NCI-H526 treated with DMSO at 0.1 percent for 48 hours (cell line): Measurements from ENCODE around the gene NLK.
"Not testable (repeated sequence)": the region's sequence is repeated elsewhere in the genome, so short reads cannot be mapped to it uniquely, and the experiment has no call there.

Experiments used
- DNase-seq: peaks from one replicate; lab custom pipeline; 2025; lab: John Stamatoyannopoulos, UW

The NLK gene

DNA sequence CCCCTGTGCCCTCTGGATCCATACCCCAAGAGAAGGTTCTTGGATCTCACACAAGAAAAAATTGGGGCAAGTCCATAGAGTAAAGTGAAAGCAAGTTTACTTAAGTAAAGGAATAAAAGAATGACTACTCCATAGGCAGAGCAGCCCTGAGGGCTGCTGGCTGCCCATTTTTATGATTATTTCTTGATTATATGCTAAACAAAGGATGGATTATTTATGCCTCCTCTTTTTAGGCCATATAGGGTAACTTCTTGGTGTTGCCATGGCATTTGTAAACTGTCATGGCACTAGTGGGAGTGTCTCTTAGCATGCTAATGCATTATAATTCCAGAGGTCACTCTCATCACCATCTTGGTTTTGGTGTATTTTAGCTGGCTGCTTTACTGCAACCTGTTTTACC, 70.8 kb downstream of the NLK start:
- DNase-seq = no peak

DNA sequence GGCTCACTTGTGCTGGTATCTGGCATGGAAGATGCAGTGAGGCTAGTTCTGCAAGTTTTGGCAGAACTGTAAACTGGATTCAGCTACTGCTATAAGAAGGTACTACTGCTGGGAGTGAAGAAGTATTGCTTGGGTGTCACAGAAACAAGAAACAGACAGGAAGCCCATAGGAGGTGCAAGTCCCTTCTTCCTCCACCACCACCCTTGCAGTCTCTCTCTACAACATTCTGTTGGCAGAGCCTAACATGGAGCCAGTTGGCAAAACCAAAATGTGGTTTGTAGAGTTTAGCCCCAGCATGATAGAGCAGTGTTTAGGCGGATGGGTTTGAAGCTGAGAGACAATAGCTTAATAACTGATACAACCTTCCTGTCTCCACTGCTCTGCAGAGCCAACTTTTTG, 72.6 kb downstream of the NLK start:
- no peak for DNase-seq

DNA sequence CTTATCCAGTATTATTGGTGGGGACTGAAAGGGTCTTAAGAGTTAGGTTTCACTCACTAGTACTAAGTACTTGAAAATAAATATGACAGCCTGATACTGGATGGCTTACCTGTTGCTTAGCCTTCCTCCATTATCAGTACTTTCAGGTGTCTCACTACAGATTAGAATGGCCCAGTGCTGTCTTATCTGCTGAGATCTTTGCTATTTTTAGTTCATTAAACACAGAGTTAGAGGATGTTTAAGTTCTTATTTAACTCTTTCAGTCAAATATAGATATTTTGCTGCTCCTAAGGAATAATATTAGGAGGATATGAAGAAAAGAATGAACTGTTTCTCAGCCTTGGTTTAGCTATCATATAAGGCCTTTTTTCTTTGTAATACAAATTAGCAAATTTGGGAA, 74.8 kb downstream of the NLK start:
- no peak for DNase-seq

DNA sequence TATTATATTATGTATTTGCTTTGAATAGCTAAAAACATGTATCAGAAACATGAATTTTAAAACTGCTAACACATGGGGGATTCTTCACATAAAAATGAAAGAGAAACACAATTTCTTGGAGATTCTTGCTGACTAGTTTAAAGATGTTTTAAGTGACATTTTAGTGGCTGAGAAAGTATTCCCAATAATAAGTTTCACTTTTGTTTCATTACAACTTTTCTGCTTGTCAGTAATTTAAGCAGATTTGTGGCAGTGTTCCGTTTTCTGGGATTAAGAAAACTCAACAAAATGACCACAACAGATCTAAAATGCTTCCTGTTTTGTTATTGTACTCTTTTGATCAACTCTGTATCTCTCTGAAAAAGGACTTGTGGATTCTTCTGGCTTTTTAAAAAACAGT, 75.9 kb downstream of the NLK start:
- no peak for DNase-seq

DNA sequence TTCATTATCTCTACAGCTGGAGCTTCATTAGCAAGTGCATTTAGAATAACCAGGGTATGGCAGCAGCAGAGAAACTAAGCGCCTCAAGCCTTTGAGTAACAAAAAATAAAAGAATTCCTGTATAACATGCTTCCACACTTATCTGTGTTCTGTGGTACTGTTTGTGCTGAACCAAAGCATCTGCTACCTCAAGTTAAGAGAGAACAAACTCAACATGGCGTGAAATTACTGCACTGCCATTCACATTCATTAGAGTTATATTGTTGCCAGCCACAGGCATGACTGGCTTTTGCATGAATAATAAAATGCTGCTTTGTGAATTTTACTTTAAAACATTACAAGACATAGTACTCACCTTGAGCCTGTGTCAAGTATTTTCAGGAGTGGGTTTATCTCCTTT, 76.6 kb downstream of the NLK start:
- no peak for DNase-seq

DNA sequence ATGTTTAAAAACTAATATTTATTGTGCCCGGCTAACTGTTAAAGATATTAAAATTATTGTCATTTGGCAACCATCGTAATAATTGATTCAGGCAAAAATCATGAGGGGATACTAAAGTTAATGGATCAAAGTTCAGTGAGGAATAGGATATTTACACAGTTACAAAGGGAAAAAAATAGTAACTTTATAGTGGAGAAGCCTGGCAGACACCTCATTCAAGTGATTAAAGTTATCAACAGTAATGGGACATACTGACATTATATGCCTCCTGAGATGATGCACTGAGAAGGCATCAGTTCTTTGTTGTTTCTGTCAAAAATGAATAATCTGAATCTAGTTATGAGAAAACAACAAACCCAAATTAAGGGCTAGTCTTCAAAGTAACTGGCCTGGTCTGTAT, 77.1 kb downstream of the NLK start:
- DNase-seq = no peak

DNA sequence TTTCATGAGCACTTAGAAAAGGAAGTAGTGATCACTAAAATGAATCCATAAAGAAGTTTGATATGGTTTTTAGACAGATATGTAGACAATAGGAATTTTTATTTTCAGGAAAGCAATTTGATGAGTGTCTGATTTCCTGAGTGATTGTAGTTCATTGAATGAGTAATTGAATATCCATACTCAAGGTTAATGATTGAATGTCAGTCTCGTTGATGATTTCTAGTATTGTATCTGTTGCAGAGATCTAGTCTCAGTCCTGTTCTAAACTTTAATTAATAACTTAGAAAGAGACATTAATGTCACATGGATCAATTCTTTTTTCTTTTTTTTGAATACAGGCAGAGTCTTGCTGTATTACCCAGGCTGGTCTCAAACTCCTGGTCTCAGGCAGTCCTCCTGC, 78.3 kb downstream of the NLK start:
- DNase-seq = no peak

DNA sequence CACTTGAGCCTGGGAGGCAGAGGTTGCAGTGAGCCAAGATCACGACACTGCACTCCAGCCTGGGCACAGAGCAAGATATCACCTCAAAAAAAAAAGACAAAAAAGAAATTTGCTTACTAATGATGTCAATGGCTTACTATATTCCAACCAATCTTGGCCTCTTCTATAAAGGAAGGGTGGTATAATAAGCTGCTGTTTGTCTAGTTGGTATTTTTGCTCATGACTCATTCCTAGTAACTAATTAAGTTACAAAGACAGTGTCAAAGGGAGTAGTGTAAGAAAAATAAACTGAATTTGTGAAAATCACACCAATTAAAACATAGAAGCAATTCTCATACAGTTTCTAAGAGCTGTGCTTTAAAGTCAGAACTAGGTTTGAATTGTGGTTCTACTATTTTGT, 82.5 kb downstream of the NLK start:
- no peak for DNase-seq

DNA sequence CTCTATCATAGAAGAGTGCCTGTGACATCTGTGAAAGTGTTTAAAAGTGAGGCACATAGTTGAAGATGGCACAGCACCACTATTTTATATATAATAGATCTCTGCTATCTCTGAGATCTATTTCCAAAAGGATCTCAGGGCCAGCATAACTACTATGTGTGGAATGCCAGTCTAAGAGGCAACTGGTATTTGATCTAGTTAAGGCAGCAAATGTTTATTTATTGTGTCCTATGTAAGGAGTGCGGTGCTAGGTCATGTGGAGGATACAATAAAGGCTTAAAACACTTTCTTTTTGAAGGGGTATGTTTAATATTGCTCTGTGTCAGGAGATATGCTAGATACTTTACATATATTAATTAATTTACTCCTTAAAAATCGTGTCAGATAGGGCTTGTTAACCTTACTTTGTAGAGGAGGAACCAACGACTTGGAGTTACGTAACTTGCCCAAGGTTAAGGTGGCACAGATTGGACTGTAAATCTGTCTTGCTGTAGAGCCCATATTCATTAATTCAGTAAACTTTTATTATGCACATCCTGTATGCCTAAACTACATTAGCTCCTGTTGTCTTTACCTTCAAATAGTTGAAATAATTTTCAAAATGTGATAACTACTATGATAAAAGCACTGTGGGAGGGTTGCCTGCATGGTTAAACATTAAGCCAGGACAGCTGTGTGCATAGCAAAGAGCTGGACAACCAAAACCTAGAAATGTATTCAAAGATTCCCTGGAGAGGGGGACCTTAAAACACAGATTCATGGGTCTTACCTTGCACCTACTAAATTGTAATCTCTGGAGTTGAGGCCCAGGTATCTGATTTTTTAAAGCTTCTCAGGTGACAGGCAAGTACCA, 83.3 kb downstream of the NLK start:
- DNase-seq = no peak

DNA sequence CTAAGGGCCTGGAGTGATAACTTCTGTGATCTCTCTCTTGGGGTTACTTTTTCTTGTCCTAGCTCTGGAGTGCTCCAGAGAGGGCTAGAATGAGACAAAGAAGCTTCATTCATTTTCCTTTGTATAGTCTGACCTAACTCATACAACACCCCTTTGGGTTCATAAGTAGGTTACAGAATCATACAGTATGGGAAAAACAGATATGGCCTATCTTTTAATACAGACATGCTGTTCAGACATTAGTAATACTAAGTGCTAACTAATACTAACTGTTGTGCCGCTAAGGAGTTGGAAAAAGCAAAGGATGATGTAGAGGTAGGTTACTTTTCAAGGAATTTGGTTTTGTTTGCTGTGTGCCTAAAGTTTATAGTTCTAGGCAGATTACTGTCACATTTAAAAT, 84.7 kb downstream of the NLK start:
- DNase-seq = no peak

DNA sequence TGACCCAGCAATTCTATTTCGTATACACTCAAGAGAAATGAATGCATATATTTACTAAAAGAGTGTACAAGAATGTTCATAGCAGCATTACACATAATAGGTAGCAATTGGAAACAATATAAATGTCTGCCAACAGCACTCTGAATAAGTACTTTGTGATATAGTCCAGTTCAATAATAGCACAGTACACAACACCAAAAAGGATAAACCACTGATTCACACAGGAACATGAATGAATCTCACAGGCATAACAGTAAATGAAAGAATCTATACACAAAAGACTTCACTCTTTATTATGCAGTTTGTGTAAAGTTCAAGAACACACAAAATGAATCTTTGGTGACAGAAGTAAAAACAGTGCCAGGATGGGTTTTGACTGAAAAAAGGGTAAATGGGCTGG, 86.3 kb downstream of the NLK start:
- no peak for DNase-seq

DNA sequence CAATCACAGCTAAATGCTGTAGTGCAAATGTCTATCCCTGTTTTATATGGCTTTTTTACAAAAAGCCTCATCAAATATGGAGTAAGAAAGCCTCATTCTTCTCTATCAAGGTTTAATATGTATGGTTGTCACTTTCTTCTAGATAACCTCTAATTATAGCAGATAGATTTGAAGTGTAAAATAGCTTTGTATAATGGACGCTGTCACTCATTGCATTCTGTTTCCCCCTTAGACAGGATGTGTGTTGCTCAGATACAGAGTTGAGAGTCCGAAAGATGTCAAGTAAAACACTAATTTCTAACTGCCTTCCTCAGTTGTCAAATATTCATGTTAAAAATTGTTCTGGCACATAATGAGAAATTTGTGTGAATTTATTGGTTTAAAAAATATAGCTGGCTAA, 88.0 kb downstream of the NLK start:
- no peak for DNase-seq

DNA sequence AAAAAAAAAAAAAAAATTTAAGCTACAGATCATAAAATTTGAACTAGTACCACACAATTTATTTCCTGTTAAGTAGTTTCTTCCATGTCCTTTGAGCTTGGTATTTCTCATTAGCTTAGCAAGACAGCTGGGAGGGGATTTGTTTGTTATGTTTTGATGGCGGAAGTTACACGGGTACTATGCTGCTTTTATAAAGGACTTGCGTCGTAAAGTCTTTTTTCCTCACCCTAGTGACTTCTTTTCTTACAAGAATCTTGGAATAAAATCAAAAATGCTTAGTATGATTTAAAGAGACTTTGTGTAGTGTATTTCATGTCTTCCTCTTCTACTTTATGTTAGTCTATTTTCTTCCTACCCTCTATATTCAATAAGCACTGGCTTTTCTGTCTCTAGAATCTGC, 89.1 kb downstream of the NLK start:
- DNase-seq = no peak

DNA sequence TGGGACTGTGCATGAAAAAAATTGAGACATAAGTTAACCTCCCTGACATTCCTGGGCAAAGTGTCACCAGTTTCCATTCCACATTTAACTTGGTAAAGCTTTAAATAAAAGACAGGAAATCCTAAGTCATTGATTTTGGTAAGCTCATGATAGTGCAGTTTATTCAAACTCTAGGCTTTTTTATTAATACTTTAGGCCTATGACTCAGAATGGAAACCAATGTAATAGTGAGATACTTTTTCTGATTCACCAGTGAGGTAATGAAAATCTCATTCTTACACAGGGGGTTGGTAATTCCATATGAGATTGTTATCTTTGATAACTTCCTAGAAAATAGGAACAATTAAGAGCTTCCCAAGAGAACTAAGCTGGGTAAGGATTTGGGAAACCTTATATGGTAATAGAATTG, 91.1 kb downstream of the NLK start:
- DNase-seq = no peak

DNA sequence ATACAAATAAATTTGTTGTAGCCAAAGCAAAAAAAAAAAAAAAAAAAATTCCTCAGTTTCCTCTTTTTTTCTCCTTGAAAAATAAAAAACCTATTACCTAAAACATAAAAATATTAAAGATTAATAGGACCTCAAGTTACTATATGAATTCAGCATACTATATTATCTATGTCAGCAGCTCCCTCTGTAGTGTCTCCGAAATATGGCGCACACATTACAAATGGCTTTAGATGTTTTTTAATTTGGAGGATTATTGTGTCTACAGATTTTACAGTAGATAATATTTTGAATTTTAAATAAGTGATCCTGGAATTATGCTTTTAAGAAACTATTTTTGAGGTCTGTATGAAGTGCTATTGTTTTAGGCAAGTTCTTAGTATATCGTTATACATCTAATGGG, 94.4 kb downstream of the NLK start:
- no peak for DNase-seq

DNA sequence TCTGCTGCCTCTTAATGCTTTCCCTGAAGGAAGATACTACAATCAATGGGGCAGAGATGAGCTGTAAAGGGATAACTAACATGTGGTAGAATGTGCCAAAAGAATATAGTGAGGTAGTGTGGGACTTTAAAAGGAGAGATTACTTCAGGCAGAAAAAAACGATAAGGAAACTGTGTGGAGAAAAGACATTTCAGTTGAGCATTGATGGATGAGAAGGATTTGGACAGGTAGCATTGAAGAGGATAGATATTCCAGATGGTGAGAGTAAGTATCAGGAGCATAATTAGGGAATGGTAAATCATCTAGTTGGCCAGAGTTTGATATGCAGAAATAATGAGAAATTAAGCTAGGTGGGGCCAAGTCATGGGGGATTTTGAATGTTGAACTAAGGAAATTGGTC, 97.3 kb downstream of the NLK start:
- DNase-seq = no peak

DNA sequence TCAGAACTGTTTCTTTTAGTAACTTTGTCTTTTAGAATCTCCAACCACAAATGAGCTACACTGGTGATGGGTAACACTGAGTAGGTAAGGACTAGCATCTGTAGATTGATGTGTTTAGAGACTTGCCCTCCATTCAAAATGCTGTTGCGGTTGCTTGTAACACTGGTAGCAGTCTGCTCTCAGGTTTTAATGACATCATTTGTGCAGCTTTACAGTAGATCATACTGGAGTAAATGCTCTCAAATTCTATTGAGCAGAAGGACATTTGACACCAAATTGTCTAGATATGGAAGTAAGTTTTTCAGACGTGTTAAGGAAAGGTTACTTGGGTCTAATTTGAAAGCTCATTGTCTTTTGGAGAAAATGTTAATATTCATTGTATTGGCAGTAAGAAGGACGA, 98.8 kb downstream of the NLK start:
- no peak for DNase-seq

DNA sequence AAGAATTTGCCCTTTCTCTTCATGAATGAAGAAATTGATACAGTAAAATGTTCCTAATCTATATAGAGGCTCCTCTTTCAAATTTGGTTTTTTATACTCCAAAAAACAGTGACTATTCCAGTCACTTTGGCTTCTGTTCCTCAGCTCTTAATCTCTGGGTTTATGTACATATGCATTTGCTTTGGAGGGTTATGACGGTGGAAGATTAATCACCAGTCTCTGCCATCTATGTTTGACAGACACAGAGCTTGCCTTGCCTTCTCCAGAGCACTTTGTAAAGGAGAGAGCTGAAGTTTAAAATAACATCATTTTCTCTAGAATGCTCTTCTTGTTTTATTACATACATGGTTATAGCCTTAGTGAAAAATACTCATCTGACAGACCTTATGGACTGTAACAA, 99.3 kb downstream of the NLK start:
- no peak for DNase-seq

DNA sequence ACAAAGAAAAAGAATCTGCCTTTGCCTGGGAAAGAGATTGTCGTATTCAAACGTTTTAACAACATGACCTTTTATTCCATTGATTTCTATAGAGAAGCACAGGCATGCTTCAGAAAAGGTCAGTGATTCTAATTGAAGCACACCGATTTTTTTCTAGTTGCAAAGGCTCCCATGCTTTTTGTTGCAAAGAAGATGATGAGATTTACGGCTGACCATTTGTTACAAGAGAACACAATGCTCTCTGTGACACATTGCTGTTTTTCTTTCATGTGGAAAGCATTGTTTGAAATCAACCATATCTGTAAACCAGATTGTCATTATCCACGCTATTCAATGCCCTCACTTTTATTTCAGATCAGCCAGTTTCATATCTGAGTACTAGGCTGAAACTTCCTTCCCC, 99.8 kb downstream of the NLK start:
- no peak for DNase-seq

DNA sequence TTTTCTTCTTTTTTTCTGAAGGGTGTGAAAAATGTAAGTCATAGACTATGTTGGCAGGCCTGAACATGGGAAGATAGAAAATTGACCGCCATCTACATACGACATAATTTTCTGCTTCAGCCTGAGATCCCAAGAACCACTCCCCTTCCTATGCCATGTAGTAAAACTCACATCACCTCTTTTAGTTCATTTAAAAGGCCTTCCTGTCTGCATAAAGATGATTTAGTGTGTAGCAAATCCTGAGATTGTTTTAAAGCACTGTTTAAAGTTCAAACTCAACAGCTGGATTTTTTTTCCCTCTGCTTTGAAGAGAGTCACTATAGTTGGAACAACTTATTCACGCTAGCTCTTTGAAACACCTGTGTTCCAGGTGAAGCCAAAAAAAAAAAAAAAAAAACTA, 101.5 kb downstream of the NLK start:
- DNase-seq = no peak

DNA sequence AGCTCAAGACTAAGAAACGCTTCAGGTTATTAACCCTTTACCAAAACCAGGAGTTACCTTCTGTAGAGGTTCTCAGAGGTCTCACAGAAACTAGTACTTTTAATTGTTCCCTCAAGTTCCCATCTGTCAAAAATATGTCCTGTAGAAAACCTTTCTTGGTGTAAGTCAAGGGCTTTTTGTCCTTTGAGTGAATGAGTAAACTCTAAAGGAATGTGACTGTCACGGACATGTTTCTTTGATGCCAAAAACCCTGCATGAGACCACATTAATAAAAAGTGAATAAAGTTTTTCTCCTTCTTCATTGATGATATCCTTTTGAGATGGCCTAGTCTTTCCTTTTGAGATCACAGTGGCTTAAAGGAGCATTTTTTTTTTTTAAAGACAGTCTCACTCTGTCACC, 102.9 kb downstream of the NLK start:
- no peak for DNase-seq

DNA sequence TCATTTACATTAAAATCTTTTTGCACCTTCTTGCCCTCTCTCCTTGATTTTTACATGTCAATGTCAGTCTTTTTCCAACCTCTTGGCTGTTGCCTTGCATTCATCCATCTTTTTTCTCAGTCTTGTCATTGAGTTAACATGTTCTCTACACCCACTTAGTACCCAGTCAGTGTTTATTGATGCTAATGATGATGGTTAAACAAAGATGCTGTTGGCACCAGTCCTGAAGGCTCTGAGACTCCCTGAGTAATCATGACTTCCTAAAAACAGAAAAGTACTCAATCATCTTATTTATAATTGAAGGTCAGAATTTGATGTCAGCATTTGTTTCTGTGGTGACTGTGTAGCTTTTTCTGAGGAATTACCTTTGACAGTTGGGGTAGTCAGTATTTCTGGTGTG, 104.5 kb downstream of the NLK start:
- DNase-seq = no peak

DNA sequence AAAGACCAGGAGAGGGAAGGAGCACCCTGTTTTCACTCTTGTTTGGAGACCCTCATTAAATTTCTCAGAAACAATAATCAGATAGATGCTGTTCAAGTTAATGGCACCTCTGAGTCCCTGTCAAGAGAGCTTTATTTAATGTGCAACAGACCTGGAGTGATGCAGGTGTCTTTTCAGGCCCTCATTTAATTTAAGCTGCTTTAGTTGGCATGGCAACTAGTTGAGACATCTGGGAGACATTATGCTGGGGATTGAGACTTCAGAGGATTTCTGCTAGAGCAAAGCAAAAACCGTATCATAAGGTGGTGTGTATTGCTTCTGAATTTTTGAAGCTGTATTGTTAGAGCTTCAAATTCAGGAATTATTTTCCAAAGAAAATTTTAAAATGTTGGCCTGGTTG, 108.5 kb downstream of the NLK start:
- no peak for DNase-seq

DNA sequence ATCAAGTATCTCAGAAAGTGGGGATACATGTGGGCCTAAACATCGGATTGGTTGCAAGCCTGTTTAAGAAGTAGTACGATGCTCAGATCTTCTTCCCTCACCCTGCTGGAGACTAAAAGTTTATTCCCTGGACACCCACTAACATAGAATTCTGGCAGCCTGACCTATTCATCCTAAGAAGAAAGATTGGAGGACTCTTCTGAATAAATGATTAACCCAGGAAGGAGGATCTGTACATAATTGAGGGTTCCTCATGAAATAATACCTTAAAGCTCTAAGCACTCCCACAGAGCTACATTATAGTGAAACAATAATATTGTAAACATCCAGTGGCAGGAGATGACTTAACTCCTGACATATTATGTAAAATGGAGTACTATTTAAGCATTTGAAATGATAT, 111.7 kb downstream of the NLK start:
- DNase-seq = no peak

DNA sequence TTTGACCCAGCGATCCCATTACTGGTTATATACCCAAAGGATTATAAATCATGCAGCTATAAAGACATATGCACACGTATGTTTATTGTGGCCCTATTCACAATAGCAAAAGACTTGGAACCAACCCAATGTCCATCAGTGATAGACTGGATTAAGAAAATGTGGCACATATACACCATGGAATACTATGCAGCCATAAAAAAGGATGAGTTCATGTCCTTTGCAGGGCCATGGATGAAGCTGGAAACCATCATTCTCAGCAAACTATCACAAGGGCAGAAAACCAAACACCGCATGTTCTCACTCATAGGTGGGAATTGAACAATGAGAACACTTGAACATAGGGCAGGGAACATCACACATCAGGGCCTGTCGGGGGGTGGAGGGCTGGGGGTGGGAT, 112.9 kb downstream of the NLK start:
- DNase-seq = not testable (repeated sequence)
